SU-DHL-6 (cell line): ENCODE data around the gene AGXT2.

Source experiments
- EZH2phosphoT487 ChIP-seq: fragments of 200-600 bp; sonication (generic), shearing (Covaris generic); conservative IDR thresholded peaks from 2 replicates; pipeline ENCODE4 v1.6.1; 2018; ENCODE audit warnings: mild to moderate bottlenecking, antibody characterized with exemption, low read length, moderate library complexity, mixed read lengths
- TF ChIP-seq, protein P1 (sequence below): fragments of 200-600 bp; sonication (generic); IDR thresholded peaks from one replicate; pipeline ENCODE4 v1.5.1; 2017; ENCODE audit warnings: antibody characterized with exemption, mild to moderate bottlenecking, low read length, moderate library complexity; ENCODE audit not compliant: insufficient read depth, poor library complexity, severe bottlenecking

DNA sequence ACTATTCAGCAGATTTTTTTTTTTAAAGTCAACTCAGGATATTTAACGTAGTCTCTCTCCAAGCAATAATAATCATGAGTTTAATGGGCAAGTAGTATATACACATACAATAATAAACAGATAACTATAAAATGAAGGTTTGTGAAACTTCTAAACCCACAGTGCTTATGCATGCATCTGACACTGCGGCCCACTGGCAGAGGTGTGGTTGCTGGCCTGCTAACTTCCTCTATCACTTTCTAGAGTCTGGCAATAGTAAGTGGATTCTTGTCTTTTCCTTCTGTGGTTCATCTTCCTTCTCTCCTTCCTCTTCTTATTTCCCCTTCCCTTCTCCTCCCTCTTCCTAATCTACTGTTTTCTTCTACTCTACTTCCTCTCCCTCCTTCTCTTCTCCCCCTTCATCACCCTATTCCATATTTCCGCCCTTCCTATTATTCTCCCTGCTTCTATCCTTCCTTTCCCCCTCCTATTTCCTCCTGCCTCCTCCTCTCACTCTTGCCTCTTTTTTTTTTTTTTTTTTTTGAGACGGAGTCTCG is 18.6 kb upstream of the AGXT2 start:
- TF ChIP-seq, protein P1, sequence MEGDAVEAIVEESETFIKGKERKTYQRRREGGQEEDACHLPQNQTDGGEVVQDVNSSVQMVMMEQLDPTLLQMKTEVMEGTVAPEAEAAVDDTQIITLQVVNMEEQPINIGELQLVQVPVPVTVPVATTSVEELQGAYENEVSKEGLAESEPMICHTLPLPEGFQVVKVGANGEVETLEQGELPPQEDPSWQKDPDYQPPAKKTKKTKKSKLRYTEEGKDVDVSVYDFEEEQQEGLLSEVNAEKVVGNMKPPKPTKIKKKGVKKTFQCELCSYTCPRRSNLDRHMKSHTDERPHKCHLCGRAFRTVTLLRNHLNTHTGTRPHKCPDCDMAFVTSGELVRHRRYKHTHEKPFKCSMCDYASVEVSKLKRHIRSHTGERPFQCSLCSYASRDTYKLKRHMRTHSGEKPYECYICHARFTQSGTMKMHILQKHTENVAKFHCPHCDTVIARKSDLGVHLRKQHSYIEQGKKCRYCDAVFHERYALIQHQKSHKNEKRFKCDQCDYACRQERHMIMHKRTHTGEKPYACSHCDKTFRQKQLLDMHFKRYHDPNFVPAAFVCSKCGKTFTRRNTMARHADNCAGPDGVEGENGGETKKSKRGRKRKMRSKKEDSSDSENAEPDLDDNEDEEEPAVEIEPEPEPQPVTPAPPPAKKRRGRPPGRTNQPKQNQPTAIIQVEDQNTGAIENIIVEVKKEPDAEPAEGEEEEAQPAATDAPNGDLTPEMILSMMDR = no peak
- TF ChIP-seq EZH2phosphoT487 = no peak
